ENCODE data around the gene CMC4. TPM values are rescaled to one million over a fixed set of nuclear protein-coding genes. Genes with fewer than 3 reads are reported as not detected.

Gene CMC4
- total and polyA plus RNA-seq, 3 experiments from 2014 or later = 3.6 to 28.7 (median 4.3) TPM

GRCh38 chrX:155052738-155053498, 18.0 kb downstream of the CMC4 start:
- Mint-ChIP-seq H3K36me3 (peaks cover 0 to 44% (median 1%) of the 10 kb centered on the region in 3 donors), H3K27ac (peak overlapping the region in 4 of 8 donors; percentile 6 to 58 (median 30)), H3K27me3 (no peaks in the 10 kb centered on the region), H3K4me3 (no peak overlapping the region), H3K4me1 (peaks cover 16 to 35% (median 30%) of the 10 kb centered on the region in 3 donors), H3K9me3 (no peaks in the 10 kb centered on the region)
- POLR2A ChIA-PET = no interaction called here
- Histone ChIP-seq H3K4me3 (ENCODE audit: low read length) (no peak overlapping the region), H3K27me3 (ENCODE audit: insufficient read depth, low read length, poor library complexity, severe bottlenecking) (no peaks in the 10 kb centered on the region), H3K36me3 (ENCODE audit: insufficient read depth, low read length) (no peaks in the 10 kb centered on the region), H3K4me1 (ENCODE audit: insufficient read depth, low read length) (peaks cover 9% of the 10 kb centered on the region), H3K27ac (ENCODE audit: low read depth, low read length) (no peak overlapping the region), H3K9me3 (ENCODE audit: low read length) (no peaks in the 10 kb centered on the region)
- CTCF ChIA-PET = interaction anchor here (1.3 kb wide), 1 partner anchor 73 kb away, joined by 3 read pairs; no protein-coding TSS in a partner anchor
- DNase-seq = no peak

GRCh38 chrX:155048977-155049619, 21.8 kb downstream of the CMC4 start:
- ChIA-PET POLR2A (no interaction called here), CTCF (interaction anchor here (0.9 kb wide), 2 partner anchors 13 to 17 kb away, joined by 4 read pairs; no protein-coding TSS in a partner anchor)
- peak overlapping the region in 6 of 8 donors; percentile 2 to 74 (median 34) for H3K27ac Mint-ChIP-seq
- Histone ChIP-seq H3K4me1 (ENCODE audit: insufficient read depth, low read length) (no peaks in the 10 kb centered on the region), H3K27me3 (ENCODE audit: insufficient read depth, low read length, poor library complexity, severe bottlenecking) (no peaks in the 10 kb centered on the region), H3K9me3 (ENCODE audit: low read length) (no peaks in the 10 kb centered on the region), H3K4me3 (ENCODE audit: low read length) (no peak overlapping the region), H3K36me3 (ENCODE audit: insufficient read depth, low read length) (no peaks in the 10 kb centered on the region), H3K27ac (ENCODE audit: low read depth, low read length) (no peak overlapping the region)
- H3K4me1 Mint-ChIP-seq = peaks cover 5 to 26% (median 11%) of the 10 kb centered on the region in 3 donors
- no peaks in the 10 kb centered on the region for H3K9me3 Mint-ChIP-seq
- H3K36me3 Mint-ChIP-seq = peaks cover 0 to 66% (median 1%) of the 10 kb centered on the region in 3 donors
- DNase-seq = peak; percentile 5 to 58 (median 33)
- H3K4me3 Mint-ChIP-seq = peak overlapping the region in 1 of 7 donors; percentile 33
- H3K27me3 Mint-ChIP-seq = peaks cover 0 to 1% of the 10 kb centered on the region in 2 donors

GRCh38 chrX:155046811-155047528, 24.0 kb downstream of the CMC4 start:
- CTCF ChIA-PET = no interaction called here
- peaks cover 0 to 1% of the 10 kb centered on the region in 2 donors for H3K27me3 Mint-ChIP-seq
- Histone ChIP-seq H3K27me3 (ENCODE audit: insufficient read depth, low read length, poor library complexity, severe bottlenecking) (no peaks in the 10 kb centered on the region), H3K4me1 (ENCODE audit: insufficient read depth, low read length) (no peaks in the 10 kb centered on the region), H3K36me3 (ENCODE audit: insufficient read depth, low read length) (no peaks in the 10 kb centered on the region), H3K9me3 (ENCODE audit: low read length) (no peaks in the 10 kb centered on the region), H3K27ac (ENCODE audit: low read depth, low read length) (no peak overlapping the region), H3K4me3 (ENCODE audit: low read length) (no peak overlapping the region)
- POLR2A ChIA-PET = no interaction called here
- no peak for DNase-seq
- H3K4me3 Mint-ChIP-seq = no peak overlapping the region
- peaks cover 7 to 29% (median 14%) of the 10 kb centered on the region in 3 donors for H3K4me1 Mint-ChIP-seq
- H3K9me3 Mint-ChIP-seq = no peaks in the 10 kb centered on the region
- peaks cover 0 to 59% (median 0%) of the 10 kb centered on the region in 3 donors for H3K36me3 Mint-ChIP-seq
- peak overlapping the region in 1 of 8 donors; percentile 10 for H3K27ac Mint-ChIP-seq

- Mint-ChIP-seq H3K27me3 (peaks cover 0 to 1% of the 10 kb centered on the region in 2 donors), H3K9me3 (no peaks in the 10 kb centered on the region), H3K4me3 (no peak overlapping the region), H3K27ac (peak overlapping the region in 1 of 8 donors; percentile 47), H3K36me3 (peaks cover 0 to 53% (median 0%) of the 10 kb centered on the region in 3 donors), H3K4me1 (peaks cover 7 to 31% (median 14%) of the 10 kb centered on the region in 3 donors)
- Histone ChIP-seq H3K4me1 (ENCODE audit: insufficient read depth, low read length) (no peaks in the 10 kb centered on the region), H3K36me3 (ENCODE audit: insufficient read depth, low read length) (no peaks in the 10 kb centered on the region), H3K9me3 (ENCODE audit: low read length) (no peaks in the 10 kb centered on the region), H3K27me3 (ENCODE audit: insufficient read depth, low read length, poor library complexity, severe bottlenecking) (no peaks in the 10 kb centered on the region), H3K4me3 (ENCODE audit: low read length) (no peak overlapping the region), H3K27ac (ENCODE audit: low read depth, low read length) (no peak overlapping the region)
- ChIA-PET CTCF (no interaction called here), POLR2A (no interaction called here)
- no peak for DNase-seq
Observed at GRCh38 chrX:155046129-155046810, 24.7 kb downstream of the CMC4 start.

GRCh38 chrX:155035688-155036087, 35.2 kb downstream of the CMC4 start:
- peaks cover 0 to 2% of the 10 kb centered on the region in 2 donors for H3K27me3 Mint-ChIP-seq
- ChIA-PET CTCF (no interaction called here), POLR2A (no interaction called here)
- no peak overlapping the region for H3K27ac Mint-ChIP-seq
- Histone ChIP-seq H3K27ac (ENCODE audit: low read depth, low read length) (no peak overlapping the region), H3K36me3 (ENCODE audit: insufficient read depth, low read length) (peaks cover 8% of the 10 kb centered on the region), H3K4me3 (ENCODE audit: low read length) (no peak overlapping the region), H3K4me1 (ENCODE audit: insufficient read depth, low read length) (no peaks in the 10 kb centered on the region), H3K9me3 (ENCODE audit: low read length) (no peaks in the 10 kb centered on the region), H3K27me3 (ENCODE audit: insufficient read depth, low read length, poor library complexity, severe bottlenecking) (no peaks in the 10 kb centered on the region)
- H3K4me1 Mint-ChIP-seq = peaks cover 12 to 45% (median 33%) of the 10 kb centered on the region in 3 donors
- H3K4me3 Mint-ChIP-seq = no peak overlapping the region
- no peak for DNase-seq
- peaks cover 0 to 5% (median 3%) of the 10 kb centered on the region in 5 donors for H3K9me3 Mint-ChIP-seq
- peaks cover 4 to 55% (median 17%) of the 10 kb centered on the region in 3 donors for H3K36me3 Mint-ChIP-seq

GRCh38 chrX:155031657-155032056, 39.3 kb downstream of the CMC4 start:
- Mint-ChIP-seq H3K4me1 (peaks cover 20 to 43% (median 21%) of the 10 kb centered on the region in 3 donors), H3K27ac (peak overlapping the region in 1 of 8 donors; percentile 5), H3K4me3 (no peak overlapping the region), H3K9me3 (peaks cover 0 to 5% (median 3%) of the 10 kb centered on the region in 5 donors), H3K36me3 (peaks cover 4 to 34% (median 13%) of the 10 kb centered on the region in 3 donors), H3K27me3 (peaks cover 0 to 6% of the 10 kb centered on the region in 2 donors)
- Histone ChIP-seq H3K4me1 (ENCODE audit: insufficient read depth, low read length) (peaks cover 14% of the 10 kb centered on the region), H3K36me3 (ENCODE audit: insufficient read depth, low read length) (peaks cover 8% of the 10 kb centered on the region), H3K27ac (ENCODE audit: low read depth, low read length) (no peak overlapping the region), H3K27me3 (ENCODE audit: insufficient read depth, low read length, poor library complexity, severe bottlenecking) (no peaks in the 10 kb centered on the region), H3K4me3 (ENCODE audit: low read length) (no peak overlapping the region), H3K9me3 (ENCODE audit: low read length) (no peaks in the 10 kb centered on the region)
- CTCF ChIA-PET = no interaction called here
- DNase-seq = no peak
- POLR2A ChIA-PET = no interaction called here

GRCh38 chrX:155028877-155029291, 42.1 kb downstream of the CMC4 start:
- ChIA-PET CTCF (interaction anchor here (1.4 kb wide), 1 partner anchor 42 kb away, joined by 3 read pairs; no protein-coding TSS in a partner anchor), POLR2A (no interaction called here)
- no peak overlapping the region for H3K4me3 ChIP-seq (ENCODE audit: low read length)
- H3K36me3 Mint-ChIP-seq = peaks cover 0 to 10% (median 0%) of the 10 kb centered on the region in 3 donors
- H3K27me3 ChIP-seq (ENCODE audit: insufficient read depth, low read length, poor library complexity, severe bottlenecking) = no peaks in the 10 kb centered on the region
- peak overlapping the region; percentile 90 for H3K27ac ChIP-seq (ENCODE audit: low read depth, low read length)
- peaks cover 14% of the 10 kb centered on the region for H3K4me1 ChIP-seq (ENCODE audit: insufficient read depth, low read length)
- H3K9me3 Mint-ChIP-seq = no peaks in the 10 kb centered on the region
- H3K27ac Mint-ChIP-seq = peak overlapping the region in 7 of 8 donors; percentile 37 to 98 (median 97)
- DNase-seq = no peak
- H3K36me3 ChIP-seq (ENCODE audit: insufficient read depth, low read length) = no peaks in the 10 kb centered on the region
- H3K4me3 Mint-ChIP-seq = peak overlapping the region in 5 of 7 donors; percentile 2 to 98 (median 22)
- peaks cover 20 to 41% (median 21%) of the 10 kb centered on the region in 3 donors for H3K4me1 Mint-ChIP-seq
- no peaks in the 10 kb centered on the region for H3K9me3 ChIP-seq (ENCODE audit: low read length)
- H3K27me3 Mint-ChIP-seq = peaks cover 0 to 6% of the 10 kb centered on the region in 2 donors
